Measurements from ENCODE around the gene UST. TPM values are rescaled to one million over a fixed set of nuclear protein-coding genes. Genes with fewer than 3 reads are reported as not detected.
"Not testable (repeated sequence)": the region's sequence is repeated elsewhere in the genome, so short reads cannot be mapped to it uniquely, and the experiment has no call there.

UST gene
- total and polyA plus RNA-seq, 2 donors (not counting 1 experiment from before 2014, with no cell fraction given), result 7.3 to 16.9 TPM

- Histone ChIP-seq H2AFZ (ENCODE audit: insufficient read depth, low read depth, low read length, poor library complexity, severe bottlenecking) (no peak overlapping the region), H3K27me3 (replicated peaks in 1 of 4; ENCODE audit: control extremely low read depth in 1 of 4, control insufficient read depth in 3 of 4, insufficient read depth in 4 of 4, low read length in 3 of 4) (no peaks in the 10 kb centered on the region), H3K9ac (ENCODE audit: low read length) (no peak overlapping the region), H3K79me2 (ENCODE audit: control insufficient read depth, insufficient read depth, low read length) (peaks cover 75% of the 10 kb centered on the region), H3K27ac (ENCODE audit: low read length in 2 of 2) (no peak overlapping the region), H3K4me2 (replicated peaks; ENCODE audit: low read depth, low read length, poor library complexity, severe bottlenecking) (no peak overlapping the region), H3K4me1 (ENCODE audit: control insufficient read depth in 2 of 2, insufficient read depth in 2 of 2, low read length in 2 of 2) (peaks cover 16 to 41% of the 10 kb centered on the region in 2 donors), H3K4me3 (ENCODE audit: control extremely low read depth in 1 of 5, extremely low read depth in 1 of 5, insufficient read depth in 1 of 5, low read depth in 2 of 5, low read length in 4 of 5) (no peak overlapping the region), H4K20me1 (ENCODE audit: control insufficient read depth, insufficient read depth, low read length, poor library complexity, severe bottlenecking) (peaks cover 28% of the 10 kb centered on the region), H3K9me3 (ENCODE audit: control extremely low read depth in 1 of 3, control insufficient read depth in 2 of 3, insufficient read depth in 1 of 3, low read length in 2 of 3) (no peaks in the 10 kb centered on the region), H3K36me3 (replicated peaks in 1 of 2; ENCODE audit: control extremely low read depth in 1 of 2, control insufficient read depth in 1 of 2, extremely low read depth in 1 of 2, insufficient read depth in 2 of 2, low read length in 1 of 2) (no peaks in the 10 kb centered on the region)
- DNase-seq, result no peak
- intact Hi-C loops (cut with micrococcal nuclease), result loop anchor here (2.0 kb wide), 1 partner anchor 18 kb away; no protein-coding TSS in a partner anchor
- Mint-ChIP-seq H3K27ac (no peak overlapping the region), H3K4me1 (peaks cover 45% of the 10 kb centered on the region), H3K4me3 (no peak overlapping the region), H3K27me3 (no peaks in the 10 kb centered on the region), H3K9me3 (ENCODE audit: insufficient read depth) (no peaks in the 10 kb centered on the region)
- ATAC-seq (ENCODE audit: low read depth), result no peak
- TF ChIP-seq CTCF (IDR thresholded peaks at IDR 0.05) (no peak), EZH2 (IDR thresholded peaks at IDR 0.05; ENCODE audit: borderline replicate concordance, insufficient read depth, low read depth, low read length, poor library complexity, severe bottlenecking) (no peak)
- ChIA-PET POLR2A (no interaction called here), CTCF (no interaction called here)
- WGBS (ENCODE audit: insufficient coverage), result 94% methylated on average over 1 of the region's 4 CpGs
These were observed 102.1 kb downstream of the UST start for GRCh38 chr6:148848915-148849314.

GRCh38 chr6:148849449-148849848 lies 102.6 kb downstream of the UST start:
- peaks cover 28% of the 10 kb centered on the region for H4K20me1 ChIP-seq (ENCODE audit: control insufficient read depth, insufficient read depth, low read length, poor library complexity, severe bottlenecking)
- H3K27ac ChIP-seq (ENCODE audit: low read length in 2 of 2); H3K4me3 Mint-ChIP-seq; H2AFZ ChIP-seq (ENCODE audit: insufficient read depth, low read depth, low read length, poor library complexity, severe bottlenecking); H3K27me3 Mint-ChIP-seq; CTCF ChIA-PET; H3K9me3 ChIP-seq (ENCODE audit: control extremely low read depth in 1 of 3, control insufficient read depth in 2 of 3, insufficient read depth in 1 of 3, low read length in 2 of 3); H3K4me3 ChIP-seq (ENCODE audit: control extremely low read depth in 1 of 5, extremely low read depth in 1 of 5, insufficient read depth in 1 of 5, low read depth in 2 of 5, low read length in 4 of 5); H3K9ac ChIP-seq (ENCODE audit: low read length); H3K27ac Mint-ChIP-seq; POLR2A ChIA-PET; ATAC-seq (ENCODE audit: low read depth); H3K36me3 ChIP-seq (replicated peaks in 1 of 2; ENCODE audit: control extremely low read depth in 1 of 2, control insufficient read depth in 1 of 2, extremely low read depth in 1 of 2, insufficient read depth in 2 of 2, low read length in 1 of 2); H3K9me3 Mint-ChIP-seq (ENCODE audit: insufficient read depth); H3K4me2 ChIP-seq (replicated peaks; ENCODE audit: low read depth, low read length, poor library complexity, severe bottlenecking); H3K27me3 ChIP-seq (replicated peaks in 1 of 4; ENCODE audit: control extremely low read depth in 1 of 4, control insufficient read depth in 3 of 4, insufficient read depth in 4 of 4, low read length in 3 of 4): not testable (repeated sequence)
- no CpG with 5 or more reads among the region's 5 CpGs for WGBS (ENCODE audit: insufficient coverage)
- H3K79me2 ChIP-seq (ENCODE audit: control insufficient read depth, insufficient read depth, low read length), result peaks cover 74% of the 10 kb centered on the region
- peaks cover 19 to 44% of the 10 kb centered on the region in 2 donors for H3K4me1 ChIP-seq (ENCODE audit: control insufficient read depth in 2 of 2, insufficient read depth in 2 of 2, low read length in 2 of 2)
- DNase-seq, result peak; percentile 31
- peaks cover 51% of the 10 kb centered on the region for H3K4me1 Mint-ChIP-seq
- intact Hi-C loops (cut with micrococcal nuclease), result loop anchor here (2.0 kb wide), 1 partner anchor 17 kb away; no protein-coding TSS in a partner anchor
